Neuronal stem cell (in vitro differentiated cells): ENCODE measurements around the gene FAM124B.

ENCODE experiments used
- DNase-seq: peaks from one replicate; pipeline ENCODE4 v3.0.0-alpha.2; 2013; ENCODE audit warnings: low spot score
- H2AFZ ChIP-seq: one replicate; pipeline ENCODE4 v1.6.1; 2013; ENCODE audit warnings: mild to moderate bottlenecking, low read length, inconsistent platforms
- H2AK5ac ChIP-seq: 2 replicates; pipeline ENCODE4 v1.6.1; 2013; ENCODE audit warnings: low read depth, mild to moderate bottlenecking, inconsistent platforms, low read length, moderate library complexity, mixed read lengths
- H2BK120ac ChIP-seq: 2 replicates; pipeline ENCODE4 v1.6.1; 2013; ENCODE audit warnings: low read depth, mild to moderate bottlenecking, inconsistent platforms, low read length, moderate library complexity, mixed read lengths
- H2BK12ac ChIP-seq: one replicate; pipeline ENCODE4 v1.6.1; 2013; ENCODE audit warnings: low read length, inconsistent platforms
- H2BK15ac ChIP-seq: 2 replicates; pipeline ENCODE4 v1.6.1; 2013; ENCODE audit warnings: mild to moderate bottlenecking, low read length, inconsistent platforms, mixed read lengths
- H2BK5ac ChIP-seq: one replicate; pipeline ENCODE4 v1.6.1; 2013; ENCODE audit warnings: inconsistent platforms, mild to moderate bottlenecking, low read length, moderate library complexity
- H3K14ac ChIP-seq: one replicate; pipeline ENCODE4 v1.6.1; 2013; ENCODE audit warnings: low read length, inconsistent platforms
- H3K18ac ChIP-seq: 2 replicates; pipeline ENCODE4 v1.6.1; 2013; ENCODE audit warnings: low read length, inconsistent platforms
- H3K23ac ChIP-seq: 2 replicates; pipeline ENCODE4 v1.6.1; 2013; ENCODE audit warnings: low read depth, mild to moderate bottlenecking, mixed read lengths, low read length, inconsistent platforms; ENCODE audit not compliant: poor library complexity
- H3K27ac ChIP-seq: replicated peaks from 3 replicates; pipeline ENCODE4 v1.5.1; 2013; ENCODE audit warnings: low read length, inconsistent platforms
- H3K27me3 ChIP-seq, 3 experiments: 2 replicates each; pipeline ENCODE4 v1.6.1; 2013; ENCODE audit warnings: low read length in 3 of 3, mild to moderate bottlenecking in 2 of 3, inconsistent platforms in 1 of 3, low read depth in 1 of 3, mixed read lengths in 1 of 3, moderate library complexity in 1 of 3; ENCODE audit not compliant: control insufficient read depth in 3 of 3, insufficient read depth in 3 of 3
- H3K36me3 ChIP-seq, 2 donors: replicated peaks in 1 of 2; 2 replicates each; pipeline ENCODE4 v1.6.1; 2013; ENCODE audit warnings: low read length in 2 of 2; ENCODE audit not compliant: control insufficient read depth in 2 of 2, insufficient read depth in 2 of 2
- H3K4ac ChIP-seq: 2 replicates; pipeline ENCODE4 v1.6.1; 2013; ENCODE audit warnings: inconsistent platforms, mild to moderate bottlenecking, low read length, moderate library complexity
- H3K4me1 ChIP-seq, 2 donors: 1 replicate in 1 of 2; 2 replicates in 1 of 2; pipeline ENCODE4 v1.6.1; 2013; ENCODE audit warnings: low read length in 2 of 2, low read depth in 1 of 2; ENCODE audit not compliant: control insufficient read depth in 2 of 2, insufficient read depth in 1 of 2
- H3K4me2 ChIP-seq: one replicate; pipeline ENCODE4 v1.6.1; 2013; ENCODE audit warnings: mild to moderate bottlenecking, low read length, inconsistent platforms; ENCODE audit not compliant: insufficient read depth, poor library complexity, severe bottlenecking
- H3K4me3 ChIP-seq, 2 donors: 2 replicates each; pipeline ENCODE4 v1.5.1; 2013; ENCODE audit warnings: low read length in 2 of 2, mild to moderate bottlenecking in 2 of 2, inconsistent platforms in 1 of 2, moderate library complexity in 1 of 2
- H3K79me1 ChIP-seq: one replicate; pipeline ENCODE4 v1.6.1; 2013; ENCODE audit warnings: low read depth, mild to moderate bottlenecking, inconsistent platforms, low read length, moderate library complexity
- H3K9ac ChIP-seq: one replicate; pipeline ENCODE4 v1.6.1; 2013; ENCODE audit warnings: mild to moderate bottlenecking, low read depth, low read length, inconsistent platforms; ENCODE audit not compliant: poor library complexity
- H3K9me3 ChIP-seq, 2 donors: replicated peaks in 1 of 2; 2 replicates each; pipeline versions ENCODE3 to v1.6.1; 2013; ENCODE audit warnings: low read length in 2 of 2, mild to moderate bottlenecking in 2 of 2, inconsistent platforms in 1 of 2, low read depth in 1 of 2, mixed read lengths in 1 of 2, moderate library complexity in 1 of 2; ENCODE audit not compliant: control insufficient read depth in 2 of 2, insufficient read depth in 1 of 2
- H4K8ac ChIP-seq: one replicate; pipeline ENCODE4 v1.6.1; 2013; ENCODE audit warnings: low read depth, mild to moderate bottlenecking, inconsistent platforms, low read length, moderate library complexity
- H4K91ac ChIP-seq: one replicate; pipeline ENCODE4 v1.6.1; 2013; ENCODE audit warnings: low read length, low read depth, mild to moderate bottlenecking, inconsistent platforms; ENCODE audit not compliant: poor library complexity
- WGBS, 2 donors: extraction: QIAGEN DNeasy Blood & Tissue Kit; methylation state at CpG; one replicate each; pipeline ENCODE4 v1.1.7; 2013; ENCODE audit warnings: missing lambda C conversion rate in 2 of 2, mixed read lengths in 1 of 2; ENCODE audit not compliant: insufficient read length in 2 of 2, insufficient replicate concordance in 1 of 2; ENCODE audit errors: extremely low coverage in 2 of 2; 5-methylcytosine and 5-hydroxymethylcytosine counted together

Gene FAM124B

GRCh38 chr2:224335991-224336390 lies 65.9 kb downstream of the FAM124B start:
- H2BK120ac ChIP-seq = no peak overlapping the region
- no peaks in the 10 kb centered on the region for H3K4me1 ChIP-seq
- no peak overlapping the region for H2BK12ac ChIP-seq
- no peak overlapping the region for H2BK5ac ChIP-seq
- H3K27ac ChIP-seq = no peak overlapping the region
- no CpG with 5 or more reads among the region's 1 CpG for WGBS, 2 donors
- H4K91ac ChIP-seq = no peak overlapping the region
- H3K23ac ChIP-seq = no peak overlapping the region
- no peak overlapping the region for H2AK5ac ChIP-seq
- no peaks in the 10 kb centered on the region for H3K79me1 ChIP-seq
- no peaks in the 10 kb centered on the region for H3K36me3 ChIP-seq
- no peak for DNase-seq
- no peak overlapping the region for H4K8ac ChIP-seq
- no peaks in the 10 kb centered on the region for H3K27me3 ChIP-seq
- no peak overlapping the region for H2BK15ac ChIP-seq
- H2AFZ ChIP-seq = no peak overlapping the region
- H3K9ac ChIP-seq = no peak overlapping the region
- H3K14ac ChIP-seq = no peak overlapping the region
- no peak overlapping the region for H3K4me2 ChIP-seq
- no peak overlapping the region for H3K18ac ChIP-seq
- H3K4ac ChIP-seq = no peak overlapping the region
- no peaks in the 10 kb centered on the region for H3K9me3 ChIP-seq
- no peak overlapping the region for H3K4me3 ChIP-seq

- H3K27ac ChIP-seq = no peak overlapping the region
- H2BK15ac ChIP-seq = no peak overlapping the region
- no peaks in the 10 kb centered on the region for H3K79me1 ChIP-seq
- no peak overlapping the region for H3K4me2 ChIP-seq
- no peak overlapping the region for H4K8ac ChIP-seq
- no peak overlapping the region for H3K4ac ChIP-seq
- H2BK120ac ChIP-seq = no peak overlapping the region
- no peaks in the 10 kb centered on the region for H3K36me3 ChIP-seq
- no peak overlapping the region for H3K23ac ChIP-seq
- no peak overlapping the region for H2BK12ac ChIP-seq
- no peaks in the 10 kb centered on the region for H3K9me3 ChIP-seq
- no peak overlapping the region for H3K4me3 ChIP-seq
- H2AFZ ChIP-seq = no peak overlapping the region
- no peaks in the 10 kb centered on the region for H3K27me3 ChIP-seq
- no CpG with 5 or more reads among the region's 2 CpGs for WGBS, 2 donors
- H3K14ac ChIP-seq = no peak overlapping the region
- no peak overlapping the region for H3K9ac ChIP-seq
- no peak overlapping the region for H2AK5ac ChIP-seq
- H4K91ac ChIP-seq = no peak overlapping the region
- no peak for DNase-seq
- no peak overlapping the region for H2BK5ac ChIP-seq
- no peak overlapping the region for H3K18ac ChIP-seq
- H3K4me1 ChIP-seq = no peaks in the 10 kb centered on the region
Observed at GRCh38 chr2:224334726-224335125, 67.2 kb downstream of the FAM124B start.

- Histone ChIP-seq H2BK120ac (no peak overlapping the region), H3K23ac (no peak overlapping the region), H3K4me3 (no peak overlapping the region), H4K91ac (no peak overlapping the region), H3K27me3 (no peaks in the 10 kb centered on the region), H3K79me1 (no peaks in the 10 kb centered on the region), H3K14ac (no peak overlapping the region), H3K36me3 (no peaks in the 10 kb centered on the region), H3K9ac (no peak overlapping the region), H2AFZ (no peak overlapping the region), H3K27ac (no peak overlapping the region), H2BK5ac (no peak overlapping the region), H3K4me2 (no peak overlapping the region), H4K8ac (no peak overlapping the region), H3K4me1 (no peaks in the 10 kb centered on the region), H3K18ac (no peak overlapping the region), H2BK12ac (no peak overlapping the region), H3K4ac (no peak overlapping the region), H2BK15ac (no peak overlapping the region), H3K9me3 (no peaks in the 10 kb centered on the region), H2AK5ac (no peak overlapping the region)
- WGBS, 2 donors = no CpG with 5 or more reads among the region's 6 CpGs
- no peak for DNase-seq
Observed at GRCh38 chr2:224333726-224334482, 68.0 kb downstream of the FAM124B start.

- Histone ChIP-seq H3K27ac (no peak overlapping the region), H3K14ac (no peak overlapping the region), H3K79me1 (no peaks in the 10 kb centered on the region), H3K27me3 (no peaks in the 10 kb centered on the region), H3K4me1 (no peaks in the 10 kb centered on the region), H3K9me3 (no peaks in the 10 kb centered on the region), H3K4me2 (no peak overlapping the region), H3K4ac (no peak overlapping the region), H3K23ac (no peak overlapping the region), H2AK5ac (no peak overlapping the region), H4K91ac (no peak overlapping the region), H3K9ac (no peak overlapping the region), H2AFZ (no peak overlapping the region), H3K36me3 (no peaks in the 10 kb centered on the region), H3K4me3 (no peak overlapping the region), H2BK12ac (no peak overlapping the region), H2BK120ac (no peak overlapping the region), H2BK15ac (no peak overlapping the region), H2BK5ac (no peak overlapping the region), H3K18ac (no peak overlapping the region), H4K8ac (no peak overlapping the region)
- DNase-seq = no peak
- WGBS, 2 donors = no CpG with 5 or more reads among the region's 8 CpGs
Observed at GRCh38 chr2:224331698-224332097, 70.2 kb downstream of the FAM124B start.
